ENCODE data around the gene ASCC3. TPM values are rescaled to one million over a fixed set of nuclear protein-coding genes. Genes with fewer than 3 reads are reported as not detected.

ASCC3 gene
- total and polyA plus RNA-seq, 12 donors: 3.1 to 46.2 (median 32.4) TPM

DNA sequence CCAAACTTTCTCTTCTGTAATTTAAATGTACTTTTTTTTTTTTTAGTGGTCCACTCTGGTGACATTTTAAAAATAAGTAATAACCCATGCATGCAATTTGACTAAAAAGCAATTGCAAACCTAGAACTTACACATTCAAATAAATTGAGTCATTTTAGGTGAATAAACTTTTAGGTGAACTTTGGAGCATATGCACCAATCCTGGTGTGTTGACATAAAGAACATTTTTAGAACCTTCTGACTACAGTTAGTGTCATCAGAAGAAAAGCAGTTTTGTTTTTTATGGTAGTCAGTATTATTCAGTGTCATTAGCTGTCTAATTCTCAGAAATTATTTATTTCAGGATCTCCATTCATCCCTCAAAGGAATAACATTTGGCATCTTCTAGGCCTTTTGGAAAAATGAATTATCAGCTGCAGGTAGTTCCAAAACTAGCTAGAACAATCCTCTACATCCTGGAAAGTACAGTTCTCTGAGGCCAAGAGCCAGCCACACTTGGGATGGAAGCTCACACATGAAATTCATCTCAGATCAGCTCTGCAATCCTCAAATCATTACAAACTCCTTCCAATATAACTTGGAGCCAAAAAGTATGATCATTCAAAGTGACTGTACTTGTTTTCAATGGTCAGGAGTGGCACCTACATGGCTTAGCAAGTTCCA lies 378.0 kb downstream of the ASCC3 start:
- TF ChIP-seq, protein P1, sequence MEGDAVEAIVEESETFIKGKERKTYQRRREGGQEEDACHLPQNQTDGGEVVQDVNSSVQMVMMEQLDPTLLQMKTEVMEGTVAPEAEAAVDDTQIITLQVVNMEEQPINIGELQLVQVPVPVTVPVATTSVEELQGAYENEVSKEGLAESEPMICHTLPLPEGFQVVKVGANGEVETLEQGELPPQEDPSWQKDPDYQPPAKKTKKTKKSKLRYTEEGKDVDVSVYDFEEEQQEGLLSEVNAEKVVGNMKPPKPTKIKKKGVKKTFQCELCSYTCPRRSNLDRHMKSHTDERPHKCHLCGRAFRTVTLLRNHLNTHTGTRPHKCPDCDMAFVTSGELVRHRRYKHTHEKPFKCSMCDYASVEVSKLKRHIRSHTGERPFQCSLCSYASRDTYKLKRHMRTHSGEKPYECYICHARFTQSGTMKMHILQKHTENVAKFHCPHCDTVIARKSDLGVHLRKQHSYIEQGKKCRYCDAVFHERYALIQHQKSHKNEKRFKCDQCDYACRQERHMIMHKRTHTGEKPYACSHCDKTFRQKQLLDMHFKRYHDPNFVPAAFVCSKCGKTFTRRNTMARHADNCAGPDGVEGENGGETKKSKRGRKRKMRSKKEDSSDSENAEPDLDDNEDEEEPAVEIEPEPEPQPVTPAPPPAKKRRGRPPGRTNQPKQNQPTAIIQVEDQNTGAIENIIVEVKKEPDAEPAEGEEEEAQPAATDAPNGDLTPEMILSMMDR (IDR thresholded peaks at IDR 0.05): no peak
- TF ChIP-seq POLR2A (IDR thresholded peaks at IDR 0.05): no peak
- no peak overlapping the region for H3K27ac ChIP-seq
- intact Hi-C loops (cut with DNase I): no loop called here

DNA sequence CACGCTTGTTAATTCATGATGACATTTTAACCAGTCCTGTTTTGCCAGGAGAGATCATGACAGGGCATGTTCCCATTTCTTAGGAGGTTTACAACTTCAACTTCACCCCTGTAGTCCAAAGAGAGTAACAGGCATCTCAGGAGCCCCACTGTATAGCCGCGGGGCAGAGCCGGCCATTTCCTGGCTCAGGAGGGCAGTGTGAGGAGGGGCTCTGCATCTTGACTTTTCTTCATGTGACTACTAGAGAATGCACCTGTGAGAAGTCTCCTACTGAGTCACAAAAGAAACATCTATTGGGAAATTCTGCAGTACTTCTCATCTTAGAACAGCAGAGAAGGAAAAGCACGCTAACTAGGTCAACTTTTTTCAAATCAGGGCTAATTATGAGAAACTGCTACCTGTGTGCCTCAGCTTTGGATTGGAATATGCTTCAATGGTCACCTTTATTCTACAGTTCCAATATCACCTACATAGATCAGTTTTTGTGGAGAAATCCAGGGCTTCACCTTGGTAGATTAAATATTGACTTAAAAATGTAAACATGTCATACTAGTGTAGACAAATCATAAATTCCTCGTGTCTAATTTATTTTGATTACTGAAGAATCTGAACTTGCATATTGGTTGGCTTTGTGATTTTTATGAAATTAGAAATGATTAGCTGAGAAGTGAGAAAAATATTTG lies 387.8 kb downstream of the ASCC3 start:
- DNase-seq: no peak
- 62 to 78% (median 74%) methylated on average over 6 of the region's 6 CpGs for WGBS, 4 donors
- Histone ChIP-seq H3K4me3 (no peak overlapping the region), H3K36me3 (replicated peaks in 1 of 2) (no peaks in the 10 kb centered on the region), H3K27me3 (no peaks in the 10 kb centered on the region), H3K27ac (no peak overlapping the region), H3K4me1 (replicated peaks in 1 of 2) (no peaks in the 10 kb centered on the region), H3K9me3 (replicated peaks in 1 of 3) (no peaks in the 10 kb centered on the region)
- TF ChIP-seq POLR2A (IDR thresholded peaks at IDR 0.05): no peak
- TF ChIP-seq, protein P1 (IDR thresholded peaks at IDR 0.05): no peak
- intact Hi-C loops (cut with DNase I): no loop called here

More for the DNA sequence above, 378.0 kb downstream of the ASCC3 start:
- DNase-seq: no peak
- no peaks in the 10 kb centered on the region for H3K9me3 ChIP-seq (replicated peaks in 1 of 3)
- no peaks in the 10 kb centered on the region for H3K4me1 ChIP-seq (replicated peaks in 1 of 2)
- H3K4me3 ChIP-seq: no peak overlapping the region
- H3K36me3 ChIP-seq (replicated peaks in 1 of 2): no peaks in the 10 kb centered on the region
- H3K27me3 ChIP-seq: no peaks in the 10 kb centered on the region

DNA sequence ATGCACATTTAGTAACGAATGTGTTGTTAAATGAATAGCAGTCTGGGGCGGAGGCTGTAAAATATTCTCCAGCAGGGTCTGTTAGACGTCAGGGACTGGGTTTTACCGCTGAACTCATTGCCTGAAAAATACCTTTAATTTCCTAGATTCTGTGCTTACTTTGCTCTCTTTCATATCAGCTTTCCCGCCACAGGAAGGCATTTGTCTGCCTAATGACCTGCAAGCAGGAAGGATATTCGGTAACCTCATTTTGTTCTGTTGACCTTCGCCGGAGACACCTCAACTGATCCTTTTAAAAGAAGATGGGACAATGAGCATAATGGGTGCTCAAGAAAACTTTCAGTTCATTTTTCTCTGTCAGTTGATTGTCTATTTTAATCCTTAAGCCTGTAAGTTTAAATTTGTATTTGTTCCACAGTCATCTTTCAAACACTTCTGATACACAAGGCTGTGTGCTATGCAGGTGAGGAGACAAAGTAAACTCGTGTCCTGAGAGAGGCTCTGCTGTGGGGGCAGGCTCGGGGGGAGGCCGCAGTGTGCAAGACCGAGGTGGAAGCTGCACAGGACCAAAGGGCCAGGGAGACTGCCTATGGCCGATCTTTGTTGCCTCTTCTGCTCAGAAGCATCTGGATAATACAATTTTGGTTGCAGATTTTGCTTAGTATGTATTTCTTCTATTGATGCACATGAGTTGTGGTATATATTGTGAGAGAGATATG lies 389.0 kb downstream of the ASCC3 start:
- no peaks in the 10 kb centered on the region for H3K4me1 ChIP-seq (replicated peaks in 1 of 2)
- no peak overlapping the region for H3K4me3 ChIP-seq
- no peaks in the 10 kb centered on the region for H3K36me3 ChIP-seq (replicated peaks in 1 of 2)
- 44 to 52% (median 48%) methylated on average over 13 of the region's 13 CpGs for WGBS, 4 donors
- DNase-seq: no peak
- TF ChIP-seq, protein P1 (IDR thresholded peaks at IDR 0.05): no peak
- TF ChIP-seq POLR2A (IDR thresholded peaks at IDR 0.05): no peak
- no peaks in the 10 kb centered on the region for H3K9me3 ChIP-seq (replicated peaks in 1 of 3)
- intact Hi-C loops (cut with DNase I): no loop called here
- no peaks in the 10 kb centered on the region for H3K27me3 ChIP-seq
- H3K27ac ChIP-seq: no peak overlapping the region

DNA sequence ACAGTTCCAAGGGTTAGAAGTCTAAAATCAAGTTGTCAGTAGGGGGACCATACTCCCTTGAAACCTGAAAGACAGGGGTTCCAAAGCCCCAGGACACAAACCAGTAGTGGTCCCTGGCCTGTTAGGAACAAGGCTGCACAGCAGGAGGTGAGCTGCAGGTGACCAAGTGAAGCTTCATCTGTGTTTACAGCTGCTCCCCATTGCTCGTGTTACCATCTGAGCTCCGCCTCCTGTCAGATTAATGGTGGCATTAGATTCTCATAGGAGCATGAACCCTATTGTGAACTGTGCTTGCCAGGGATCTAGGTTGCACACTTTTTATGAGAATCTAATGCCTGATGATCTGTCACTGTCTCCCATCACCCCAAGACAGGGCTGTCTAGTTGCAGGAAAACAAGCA lies 391.1 kb downstream of the ASCC3 start:
- H3K4me3 ChIP-seq: no peak overlapping the region
- intact Hi-C loops (cut with DNase I): no loop called here
- no peaks in the 10 kb centered on the region for H3K36me3 ChIP-seq (replicated peaks in 1 of 2)
- no peak overlapping the region for H3K27ac ChIP-seq
- WGBS, 4 donors: 83 to 100% (median 84%) methylated on average over 2 of the region's 2 CpGs
- TF ChIP-seq, protein P1 (IDR thresholded peaks at IDR 0.05): no peak
- no peak for TF ChIP-seq POLR2A (IDR thresholded peaks at IDR 0.05)
- no peak for DNase-seq
- no peaks in the 10 kb centered on the region for H3K4me1 ChIP-seq (replicated peaks in 1 of 2)
- H3K27me3 ChIP-seq: no peaks in the 10 kb centered on the region
- H3K9me3 ChIP-seq (replicated peaks in 1 of 3): no peaks in the 10 kb centered on the region

Data from adrenal gland (tissue), 12 donors.